ENCODE data around the gene C5orf63. TPM values are rescaled to one million over a fixed set of nuclear protein-coding genes. Genes with fewer than 3 reads are reported as not detected.
"Not testable (repeated sequence)": the region's sequence is repeated elsewhere in the genome, so short reads cannot be mapped to it uniquely, and the experiment has no call there.

C5orf63 gene
- total RNA-seq, 1 donor from 2014 or later = not detected

- Histone ChIP-seq H3K36me3 (no peaks in the 10 kb centered on the region), H3K9me3 (no peaks in the 10 kb centered on the region), H3K4me3 (no peak overlapping the region), H3K27ac (no peak overlapping the region), H3K4me1 (peaks cover 0 to 4% of the 10 kb centered on the region in 2 donors), H3K27me3 (no peaks in the 10 kb centered on the region)
- intact Hi-C loops (cut with DNase I) = no loop called here
- no peak for DNase-seq (ENCODE audit: low spot score in 2 of 2)
- TF ChIP-seq, protein P1, sequence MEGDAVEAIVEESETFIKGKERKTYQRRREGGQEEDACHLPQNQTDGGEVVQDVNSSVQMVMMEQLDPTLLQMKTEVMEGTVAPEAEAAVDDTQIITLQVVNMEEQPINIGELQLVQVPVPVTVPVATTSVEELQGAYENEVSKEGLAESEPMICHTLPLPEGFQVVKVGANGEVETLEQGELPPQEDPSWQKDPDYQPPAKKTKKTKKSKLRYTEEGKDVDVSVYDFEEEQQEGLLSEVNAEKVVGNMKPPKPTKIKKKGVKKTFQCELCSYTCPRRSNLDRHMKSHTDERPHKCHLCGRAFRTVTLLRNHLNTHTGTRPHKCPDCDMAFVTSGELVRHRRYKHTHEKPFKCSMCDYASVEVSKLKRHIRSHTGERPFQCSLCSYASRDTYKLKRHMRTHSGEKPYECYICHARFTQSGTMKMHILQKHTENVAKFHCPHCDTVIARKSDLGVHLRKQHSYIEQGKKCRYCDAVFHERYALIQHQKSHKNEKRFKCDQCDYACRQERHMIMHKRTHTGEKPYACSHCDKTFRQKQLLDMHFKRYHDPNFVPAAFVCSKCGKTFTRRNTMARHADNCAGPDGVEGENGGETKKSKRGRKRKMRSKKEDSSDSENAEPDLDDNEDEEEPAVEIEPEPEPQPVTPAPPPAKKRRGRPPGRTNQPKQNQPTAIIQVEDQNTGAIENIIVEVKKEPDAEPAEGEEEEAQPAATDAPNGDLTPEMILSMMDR (IDR thresholded peaks at IDR 0.05) = no peak
Observed at GRCh38 chr5:127024821-127025220, 48.5 kb downstream of the C5orf63 start.

- not testable (repeated sequence) for H3K27me3 ChIP-seq; DNase-seq (ENCODE audit: low spot score in 2 of 2)
Observed at GRCh38 chr5:127023552-127024191, 49.6 kb downstream of the C5orf63 start.

DNA sequence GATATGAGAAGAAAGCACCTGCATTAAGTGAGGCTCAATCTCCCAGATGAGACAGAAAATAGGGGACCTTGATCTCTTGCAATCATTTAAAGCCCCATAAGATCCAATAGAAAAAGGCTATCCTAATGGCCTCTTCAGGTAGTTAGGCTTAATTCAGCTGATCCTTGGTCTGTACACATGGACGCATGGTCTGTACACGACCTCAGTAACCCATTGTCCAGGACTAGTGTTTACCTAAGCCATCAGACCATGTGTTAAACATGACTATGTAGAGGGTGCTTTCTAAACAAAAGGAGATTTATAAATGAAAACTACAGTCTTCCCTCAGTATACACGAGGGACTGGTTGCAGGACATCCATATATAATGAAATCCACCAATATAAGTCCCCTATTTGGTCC is 50.5 kb downstream of the C5orf63 start:
- Histone ChIP-seq H3K36me3 (no peaks in the 10 kb centered on the region), H3K27me3 (no peaks in the 10 kb centered on the region), H3K9me3 (no peaks in the 10 kb centered on the region), H3K4me3 (no peak overlapping the region), H3K4me1 (no peaks in the 10 kb centered on the region), H3K27ac (no peak overlapping the region)
- DNase-seq (ENCODE audit: low spot score in 2 of 2) = no peak
- intact Hi-C loops (cut with DNase I) = no loop called here
- TF ChIP-seq, protein P1 (IDR thresholded peaks at IDR 0.05) = no peak

More at GRCh38 chr5:127023552-127024191, 49.6 kb downstream of the C5orf63 start:
- intact Hi-C loops (cut with DNase I); H3K4me3 ChIP-seq; H3K36me3 ChIP-seq; H3K27ac ChIP-seq; H3K4me1 ChIP-seq; H3K9me3 ChIP-seq: not testable (repeated sequence)

DNA sequence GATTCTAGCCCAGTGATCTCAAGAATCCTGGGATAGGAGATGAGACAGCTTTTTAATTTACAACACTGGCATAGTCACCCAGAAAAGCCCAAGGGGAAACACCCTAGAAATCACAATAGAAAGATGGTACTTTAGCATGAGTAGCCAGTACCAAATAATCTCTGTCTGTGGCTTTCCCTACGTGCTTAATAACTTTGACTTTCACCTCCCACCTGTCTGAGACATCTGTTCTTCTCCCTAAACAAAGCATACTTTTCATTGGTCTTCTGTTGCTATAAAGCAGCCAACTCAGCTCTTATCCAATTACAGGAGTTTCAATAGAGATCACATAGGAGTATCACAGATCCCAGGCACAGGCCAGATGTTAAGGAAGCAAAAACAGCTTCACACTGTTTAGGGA is 53.4 kb downstream of the C5orf63 start:
- no peaks in the 10 kb centered on the region for H3K27me3 ChIP-seq
- TF ChIP-seq, protein P1 (IDR thresholded peaks at IDR 0.05) = no peak
- H3K9me3 ChIP-seq = no peaks in the 10 kb centered on the region
- no peaks in the 10 kb centered on the region for H3K4me1 ChIP-seq
- H3K36me3 ChIP-seq = no peaks in the 10 kb centered on the region
- no peak overlapping the region for H3K27ac ChIP-seq
- no peak for DNase-seq (ENCODE audit: low spot score in 2 of 2)
- no peak overlapping the region for H3K4me3 ChIP-seq
- intact Hi-C loops (cut with DNase I) = no loop called here

DNA sequence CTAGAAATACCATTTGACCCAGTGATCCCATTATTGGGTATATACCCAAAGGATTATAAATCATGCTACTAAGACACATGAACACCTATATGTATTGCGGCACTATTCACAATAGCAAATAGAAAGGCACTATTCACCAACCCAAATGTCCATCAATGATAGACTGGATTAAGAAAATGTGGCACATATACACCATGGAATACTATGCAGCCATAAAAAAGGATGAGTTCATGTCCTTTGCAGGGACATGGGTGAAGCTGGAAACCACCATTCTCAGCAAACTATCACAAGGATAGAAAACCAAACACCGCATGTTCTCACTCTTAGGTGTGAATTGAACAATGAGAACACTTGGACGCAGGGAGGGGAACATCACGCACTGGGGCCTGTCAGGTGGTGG is 56.6 kb downstream of the C5orf63 start:
- H3K36me3 ChIP-seq; H3K4me1 ChIP-seq; H3K27me3 ChIP-seq; DNase-seq (ENCODE audit: low spot score in 2 of 2); intact Hi-C loops (cut with DNase I); H3K27ac ChIP-seq; H3K9me3 ChIP-seq; H3K4me3 ChIP-seq: not testable (repeated sequence)

DNA sequence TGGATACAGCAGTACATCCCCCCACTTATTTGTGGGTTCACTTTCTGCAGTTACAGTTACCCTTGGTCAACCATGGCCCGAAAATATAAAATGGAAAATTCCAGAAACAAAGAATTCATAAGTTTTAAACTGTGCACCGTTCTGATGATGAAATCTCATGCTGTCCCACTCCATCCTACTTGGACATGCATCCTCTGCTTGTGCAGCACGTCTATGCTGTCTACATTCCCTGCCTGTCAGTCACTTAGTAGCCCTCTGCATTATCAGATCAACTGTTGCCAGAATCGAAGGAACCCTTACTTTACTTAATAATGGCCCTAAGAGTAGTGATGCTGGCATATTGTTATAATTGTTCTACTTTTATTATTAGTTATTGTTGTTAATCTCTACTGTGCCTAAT is 57.6 kb downstream of the C5orf63 start:
- DNase-seq (ENCODE audit: low spot score in 2 of 2) = no peak
- no peaks in the 10 kb centered on the region for H3K27me3 ChIP-seq
- H3K4me3 ChIP-seq = no peak overlapping the region
- H3K9me3 ChIP-seq = no peaks in the 10 kb centered on the region
- no peak overlapping the region for H3K27ac ChIP-seq
- TF ChIP-seq, protein P1 (IDR thresholded peaks at IDR 0.05) = no peak
- intact Hi-C loops (cut with DNase I) = no loop called here
- no peaks in the 10 kb centered on the region for H3K36me3 ChIP-seq
- no peaks in the 10 kb centered on the region for H3K4me1 ChIP-seq

DNA sequence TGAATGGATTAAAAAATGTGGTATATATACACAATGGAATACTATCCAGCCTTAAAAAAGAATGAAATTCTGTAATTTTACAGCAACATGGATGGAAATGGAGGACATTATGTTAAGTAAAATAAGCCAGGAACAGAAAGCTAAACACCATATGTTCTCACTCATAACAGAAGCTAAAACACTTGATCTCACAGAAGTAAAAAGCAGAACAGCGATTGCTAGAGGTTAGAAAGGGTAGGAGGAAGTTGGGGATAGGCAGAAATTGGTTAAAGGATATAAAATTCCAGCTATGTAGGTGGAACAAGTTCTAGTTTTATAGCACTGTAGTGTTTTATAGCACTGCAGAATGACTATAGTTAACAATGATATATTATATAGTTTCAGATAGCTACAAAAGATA is 58.7 kb downstream of the C5orf63 start:
- Histone ChIP-seq H3K4me3 (no peak overlapping the region), H3K27ac (no peak overlapping the region), H3K36me3 (no peaks in the 10 kb centered on the region), H3K4me1 (no peaks in the 10 kb centered on the region), H3K9me3 (no peaks in the 10 kb centered on the region), H3K27me3 (no peaks in the 10 kb centered on the region)
- TF ChIP-seq, protein P1 (IDR thresholded peaks at IDR 0.05) = no peak
- intact Hi-C loops (cut with DNase I) = no loop called here
- no peak for DNase-seq (ENCODE audit: low spot score in 2 of 2)
